Activated CD4-positive, alpha-beta T cell treated with anti-CD3 and anti-CD28 coated beads, Interleukin-2, amount 10 ng/mL, durations not matched to agents 24 days and 14 days (primary cell): ENCODE results near the gene CCDC18. TPM values are rescaled to one million over a fixed set of nuclear protein-coding genes. Genes with fewer than 3 reads are reported as not detected.
"Not testable (repeated sequence)": the region's sequence is repeated elsewhere in the genome, so short reads cannot be mapped to it uniquely, and the experiment has no call there.

Experiments
- DNase-seq: peaks from one replicate; pipeline ENCODE4 v3.0.0; 2022
- H3K27ac Mint-ChIP-seq: one replicate; pipeline ENCODE4 v1.8.0; 2022; ENCODE audit warnings: mild to moderate bottlenecking, mixed read lengths
- H3K27me3 Mint-ChIP-seq: one replicate; pipeline ENCODE4 v1.8.0; 2022; ENCODE audit warnings: mixed read lengths
- H3K36me3 Mint-ChIP-seq: one replicate; pipeline ENCODE4 v1.8.0; 2022; ENCODE audit warnings: low read depth, mild to moderate bottlenecking, mixed read lengths
- H3K4me1 Mint-ChIP-seq: one replicate; pipeline ENCODE4 v1.8.0; 2021; ENCODE audit warnings: mixed read lengths
- H3K4me3 Mint-ChIP-seq: one replicate; pipeline ENCODE4 v1.8.0; 2022; ENCODE audit warnings: mild to moderate bottlenecking, moderate library complexity, mixed read lengths
- H3K9me3 Mint-ChIP-seq: one replicate; pipeline ENCODE4 v1.8.0; 2021; ENCODE audit warnings: mixed read lengths
- intact Hi-C: fragments of 100-400 bp; cut with micrococcal nuclease; formaldehyde crosslinking; loops from one replicate; pipeline ENCODE4 v1.15.1; 2023
- total RNA-seq: library from RNA; stranded (reverse); gene quantifications from 2 replicates; pipeline ENCODE4 v1.2.3, GENCODE V29; 2022

CCDC18 gene
- total RNA-seq, 1 donor from 2014 or later = 17.9 TPM

- Mint-ChIP-seq H3K36me3 (peaks cover 47% of the 10 kb centered on the region), H3K4me1 (peaks cover 30% of the 10 kb centered on the region), H3K4me3 (no peak overlapping the region), H3K9me3 (no peaks in the 10 kb centered on the region), H3K27ac (no peak overlapping the region), H3K27me3 (no peaks in the 10 kb centered on the region)
- no peak for DNase-seq
- intact Hi-C loops = no loop called here
These were observed 42.6 kb downstream of the CCDC18 start for GRCh38 chr1:93223023-93223675.

DNA sequence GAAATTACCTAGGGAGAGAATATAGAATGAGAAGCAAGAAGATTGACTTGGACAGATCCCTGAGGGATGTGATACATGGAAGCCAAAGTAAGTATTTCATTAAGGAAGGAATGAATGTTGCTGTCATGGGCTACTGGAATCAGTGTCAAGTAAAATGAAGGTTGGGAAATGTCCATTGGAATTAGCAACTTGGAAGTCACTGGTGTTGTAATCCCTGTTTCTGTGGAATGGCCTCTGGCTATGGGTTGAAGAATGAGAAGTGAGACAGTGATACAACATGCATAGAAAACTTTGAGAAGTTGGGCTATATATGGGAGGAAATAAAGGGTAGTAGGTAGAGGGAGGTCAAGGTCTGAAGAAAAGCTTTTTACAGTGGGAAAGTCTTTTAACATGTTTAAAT, 54.7 kb downstream of the CCDC18 start:
- H3K27me3 Mint-ChIP-seq = no peaks in the 10 kb centered on the region

GRCh38 chr1:93237021-93237420, 56.5 kb downstream of the CCDC18 start:
- no peaks in the 10 kb centered on the region for H3K27me3 Mint-ChIP-seq
- peaks cover 69% of the 10 kb centered on the region for H3K36me3 Mint-ChIP-seq
- DNase-seq = no peak
- intact Hi-C loops = no loop called here
- H3K4me1 Mint-ChIP-seq = no peaks in the 10 kb centered on the region
- no peak overlapping the region for H3K27ac Mint-ChIP-seq
- H3K9me3 Mint-ChIP-seq = no peaks in the 10 kb centered on the region
- no peak overlapping the region for H3K4me3 Mint-ChIP-seq

More for the DNA sequence above, 54.7 kb downstream of the CCDC18 start:
- no peak for DNase-seq
- no peak overlapping the region for H3K27ac Mint-ChIP-seq
- H3K4me1 Mint-ChIP-seq = no peaks in the 10 kb centered on the region
- H3K36me3 Mint-ChIP-seq = peaks cover 68% of the 10 kb centered on the region
- H3K4me3 Mint-ChIP-seq = no peak overlapping the region
- H3K9me3 Mint-ChIP-seq = no peaks in the 10 kb centered on the region
- intact Hi-C loops = no loop called here

- intact Hi-C loops = no loop called here
- no peak for DNase-seq
- H3K27ac Mint-ChIP-seq = no peak overlapping the region
- H3K4me1 Mint-ChIP-seq = no peaks in the 10 kb centered on the region
- no peaks in the 10 kb centered on the region for H3K27me3 Mint-ChIP-seq
- H3K36me3 Mint-ChIP-seq = peaks cover 76% of the 10 kb centered on the region
- H3K4me3 Mint-ChIP-seq = no peak overlapping the region
- no peaks in the 10 kb centered on the region for H3K9me3 Mint-ChIP-seq
These were observed 57.9 kb downstream of the CCDC18 start for GRCh38 chr1:93238425-93238824.

DNA sequence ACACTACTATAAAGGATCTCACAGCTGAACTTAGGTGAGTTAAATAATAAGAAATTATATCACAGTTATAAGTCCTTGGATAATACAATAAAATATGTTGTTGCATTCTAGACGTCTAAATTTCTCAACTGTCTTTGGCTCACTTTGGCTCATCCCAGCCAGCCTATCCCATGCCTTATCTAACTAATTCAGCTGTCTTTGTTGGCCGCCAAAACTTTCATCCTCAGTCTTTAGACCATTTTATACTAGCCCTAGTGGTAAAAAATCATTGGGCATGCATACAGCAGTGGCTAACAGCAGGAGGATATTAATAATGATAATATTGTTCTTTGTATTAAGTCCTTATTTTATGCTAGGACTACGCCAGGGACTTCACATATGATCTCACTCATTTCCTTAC, 59.3 kb downstream of the CCDC18 start:
- intact Hi-C loops = no loop called here
- Mint-ChIP-seq H3K27me3 (no peaks in the 10 kb centered on the region), H3K9me3 (peaks cover 9% of the 10 kb centered on the region), H3K27ac (no peak overlapping the region), H3K4me1 (no peaks in the 10 kb centered on the region), H3K4me3 (no peak overlapping the region), H3K36me3 (peaks cover 79% of the 10 kb centered on the region)
- DNase-seq = no peak

DNA sequence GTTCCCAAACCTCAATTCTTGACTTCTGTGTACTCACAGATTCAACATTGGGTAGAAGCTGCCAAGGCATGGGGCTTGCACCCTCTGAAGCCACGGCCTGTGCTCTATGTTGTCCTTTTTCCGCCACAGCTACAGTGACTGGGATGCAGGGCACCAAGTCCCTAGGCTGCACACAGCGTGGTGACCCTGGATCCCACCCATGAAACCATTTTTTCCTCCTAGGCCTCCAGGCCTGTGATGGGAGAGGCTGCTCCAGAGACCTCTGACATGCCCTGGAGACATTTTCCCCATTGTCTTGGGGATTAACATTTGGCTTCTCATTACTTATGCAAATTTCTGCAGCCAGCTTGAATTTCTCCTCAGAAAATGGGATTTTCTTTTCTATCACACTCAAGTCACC, 62.7 kb downstream of the CCDC18 start:
- H3K4me1 Mint-ChIP-seq = not testable (repeated sequence)

DNA sequence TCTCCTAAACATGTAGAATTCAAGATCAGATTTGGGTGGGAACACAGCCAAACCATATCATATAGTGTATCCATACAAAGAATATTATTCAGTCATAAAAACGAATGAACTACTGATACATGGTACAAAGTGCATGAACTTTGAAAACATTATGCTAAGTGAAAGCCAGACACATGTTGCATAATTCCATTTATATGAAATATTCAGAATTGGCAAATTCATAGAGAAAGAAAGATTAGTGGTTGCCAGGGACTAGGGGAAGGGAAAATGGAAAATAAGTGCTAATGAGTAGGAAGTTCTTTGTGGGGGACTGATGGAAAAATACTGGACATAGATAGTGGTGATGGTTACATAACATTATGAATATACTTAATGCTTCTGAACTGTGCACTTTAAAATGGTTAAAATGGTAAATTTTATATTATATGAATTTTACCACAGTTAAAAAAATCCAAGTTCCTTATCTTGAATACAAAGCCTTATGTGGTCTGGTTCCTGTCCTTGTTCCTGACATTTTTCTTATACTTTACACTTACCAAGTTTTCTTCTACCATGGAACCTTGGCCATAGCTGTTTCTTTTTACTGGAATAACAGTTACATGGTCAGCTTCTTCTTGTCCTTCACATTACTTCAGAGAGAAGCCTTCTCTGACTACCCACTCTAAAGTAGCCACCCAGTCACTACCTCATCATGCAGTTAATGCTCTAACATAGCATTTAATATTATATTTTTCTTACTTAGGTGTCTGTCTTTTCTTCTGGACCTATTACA, 64.0 kb downstream of the CCDC18 start:
- no peak for DNase-seq
- H3K27me3 Mint-ChIP-seq = no peaks in the 10 kb centered on the region
- no peaks in the 10 kb centered on the region for H3K4me1 Mint-ChIP-seq
- peaks cover 9% of the 10 kb centered on the region for H3K9me3 Mint-ChIP-seq
- peaks cover 74% of the 10 kb centered on the region for H3K36me3 Mint-ChIP-seq
- intact Hi-C loops = no loop called here
- no peak overlapping the region for H3K4me3 Mint-ChIP-seq
- no peak overlapping the region for H3K27ac Mint-ChIP-seq

More for the DNA sequence above, 62.7 kb downstream of the CCDC18 start:
- H3K27ac Mint-ChIP-seq, H3K9me3 Mint-ChIP-seq, H3K4me3 Mint-ChIP-seq, intact Hi-C loops, H3K27me3 Mint-ChIP-seq, DNase-seq: not testable (repeated sequence)
- H3K36me3 Mint-ChIP-seq = peaks cover 74% of the 10 kb centered on the region

- Mint-ChIP-seq H3K36me3 (peaks cover 59% of the 10 kb centered on the region), H3K27ac (no peak overlapping the region), H3K4me1 (peaks cover 5% of the 10 kb centered on the region), H3K9me3 (peaks cover 15% of the 10 kb centered on the region), H3K27me3 (no peaks in the 10 kb centered on the region), H3K4me3 (no peak overlapping the region)
- no peak for DNase-seq
- intact Hi-C loops = no loop called here
These were observed 71.4 kb downstream of the CCDC18 start for GRCh38 chr1:93251966-93252365.

DNA sequence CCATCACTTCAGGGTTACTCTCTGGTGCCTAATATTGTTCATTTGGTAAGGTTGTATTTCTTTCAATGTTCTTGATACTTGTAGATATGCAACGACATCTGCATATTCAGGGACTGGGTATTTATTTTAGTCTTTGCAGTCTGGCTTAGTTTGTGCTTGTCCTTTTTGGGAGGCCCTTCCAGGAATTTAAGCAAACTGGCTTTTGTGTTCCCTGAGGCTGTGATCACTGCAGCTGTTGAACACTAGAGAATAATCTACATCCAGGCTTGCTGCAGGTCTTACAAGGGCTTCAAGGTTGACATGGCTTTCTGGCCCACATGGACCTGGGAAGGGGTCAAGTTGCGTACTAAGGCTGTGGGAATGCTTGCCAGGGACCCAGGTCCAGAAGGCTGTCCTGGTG, 72.1 kb downstream of the CCDC18 start:
- intact Hi-C loops = no loop called here
- Mint-ChIP-seq H3K27ac (no peak overlapping the region), H3K36me3 (peaks cover 53% of the 10 kb centered on the region), H3K4me1 (peaks cover 5% of the 10 kb centered on the region), H3K9me3 (peaks cover 15% of the 10 kb centered on the region), H3K4me3 (no peak overlapping the region), H3K27me3 (no peaks in the 10 kb centered on the region)
- DNase-seq = no peak

- peaks cover 5% of the 10 kb centered on the region for H3K4me1 Mint-ChIP-seq
- no peaks in the 10 kb centered on the region for H3K27me3 Mint-ChIP-seq
- intact Hi-C loops = no loop called here
- H3K36me3 Mint-ChIP-seq = peaks cover 49% of the 10 kb centered on the region
- peaks cover 15% of the 10 kb centered on the region for H3K9me3 Mint-ChIP-seq
- H3K4me3 Mint-ChIP-seq = no peak overlapping the region
- no peak for DNase-seq
- H3K27ac Mint-ChIP-seq = no peak overlapping the region
These were observed 73.0 kb downstream of the CCDC18 start for GRCh38 chr1:93253516-93253915.

GRCh38 chr1:93255222-93256079, 74.9 kb downstream of the CCDC18 start:
- no peak for DNase-seq
- no peak overlapping the region for H3K4me3 Mint-ChIP-seq
- peaks cover 41% of the 10 kb centered on the region for H3K36me3 Mint-ChIP-seq
- H3K9me3 Mint-ChIP-seq = peaks cover 15% of the 10 kb centered on the region
- no peak overlapping the region for H3K27ac Mint-ChIP-seq
- no peaks in the 10 kb centered on the region for H3K27me3 Mint-ChIP-seq
- H3K4me1 Mint-ChIP-seq = peaks cover 5% of the 10 kb centered on the region
- intact Hi-C loops = no loop called here

DNA sequence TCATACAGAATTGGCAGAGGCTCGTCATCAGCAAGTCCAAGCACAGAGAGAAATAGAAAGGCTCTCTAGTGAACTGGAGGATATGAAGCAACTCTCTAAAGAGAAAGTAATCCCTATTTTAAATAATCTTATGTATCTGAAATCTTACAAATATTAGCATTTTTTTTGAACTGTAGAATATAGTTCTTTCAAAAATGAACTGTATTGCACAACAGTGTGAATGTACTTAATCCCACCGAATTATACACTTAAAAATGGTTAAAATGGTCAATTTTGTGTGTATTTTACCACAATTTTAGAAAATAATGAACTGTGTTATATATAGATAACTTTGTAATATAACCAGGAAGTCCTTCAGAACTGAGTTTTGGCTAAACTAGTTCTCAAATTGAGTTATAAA, 75.9 kb downstream of the CCDC18 start:
- H3K36me3 Mint-ChIP-seq = peaks cover 43% of the 10 kb centered on the region

GRCh38 chr1:93257889-93258288, 77.4 kb downstream of the CCDC18 start:
- H3K9me3 Mint-ChIP-seq = peaks cover 14% of the 10 kb centered on the region
- H3K4me3 Mint-ChIP-seq = no peak overlapping the region
- intact Hi-C loops = no loop called here
- peaks cover 44% of the 10 kb centered on the region for H3K36me3 Mint-ChIP-seq
- no peaks in the 10 kb centered on the region for H3K4me1 Mint-ChIP-seq
- DNase-seq = no peak
- no peaks in the 10 kb centered on the region for H3K27me3 Mint-ChIP-seq
- H3K27ac Mint-ChIP-seq = no peak overlapping the region

More for the DNA sequence above, 75.9 kb downstream of the CCDC18 start:
- H3K4me1 Mint-ChIP-seq = no peaks in the 10 kb centered on the region
- no peak overlapping the region for H3K4me3 Mint-ChIP-seq
- no peak overlapping the region for H3K27ac Mint-ChIP-seq
- intact Hi-C loops = no loop called here
- peaks cover 12% of the 10 kb centered on the region for H3K9me3 Mint-ChIP-seq
- H3K27me3 Mint-ChIP-seq = no peaks in the 10 kb centered on the region
- no peak for DNase-seq

GRCh38 chr1:93260726-93261125, 80.2 kb downstream of the CCDC18 start:
- H3K9me3 Mint-ChIP-seq = peaks cover 27% of the 10 kb centered on the region
- intact Hi-C loops, H3K27me3 Mint-ChIP-seq, DNase-seq, H3K27ac Mint-ChIP-seq, H3K4me1 Mint-ChIP-seq, H3K4me3 Mint-ChIP-seq: not testable (repeated sequence)
- H3K36me3 Mint-ChIP-seq = peaks cover 55% of the 10 kb centered on the region
